GM21619 (cell line): ENCODE data around the gene NEIL3.
A peak's percentile ranks its signal among the peaks of the same experiment; 100 is the strongest.

Source experiments
- ATAC-seq: cut with Tn5 transposase; IDR thresholded peaks from one replicate; pipeline ENCODE4 v1.9.1; 2021; ENCODE audit not compliant: unreplicated experiment

NEIL3 gene

DNA sequence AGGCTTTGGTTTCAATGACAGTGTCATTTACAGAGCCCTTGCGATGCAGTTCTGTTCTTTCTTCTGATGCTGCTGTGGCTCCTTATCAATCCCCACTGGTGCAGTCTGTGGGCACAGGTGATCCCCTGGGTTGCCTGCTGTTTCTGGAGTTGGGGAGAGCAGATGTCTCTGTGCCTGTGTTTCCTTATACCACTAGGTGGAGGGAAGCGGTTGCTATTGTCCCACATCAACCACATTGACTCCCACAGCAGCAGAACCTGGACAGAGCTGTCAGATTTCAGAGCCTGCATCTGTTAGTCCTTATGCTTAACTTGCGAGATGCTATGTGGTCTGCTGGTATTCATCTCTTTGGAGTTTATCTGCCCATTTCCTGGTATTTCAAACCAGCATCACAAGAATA is 57.7 kb downstream of the NEIL3 start:
- no peak for ATAC-seq

DNA sequence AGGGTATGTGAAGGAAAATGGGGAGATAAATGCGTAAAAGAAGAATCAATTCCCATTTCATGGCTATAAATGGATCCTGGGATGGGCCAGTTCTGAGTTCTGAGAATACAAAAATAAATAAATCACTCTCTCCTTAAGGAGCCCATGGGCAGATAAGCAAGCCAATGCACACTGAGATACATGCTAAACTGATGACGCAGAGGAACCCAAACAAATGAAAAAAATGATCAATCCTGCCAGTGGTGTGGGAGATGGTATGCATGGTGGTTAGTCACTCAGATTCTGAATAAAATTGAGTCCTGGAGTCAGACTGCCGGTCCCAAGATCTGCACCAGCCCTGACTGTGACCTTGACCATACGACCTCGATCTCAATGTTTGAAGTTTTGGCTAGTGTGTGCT is 59.7 kb downstream of the NEIL3 start:
- no peak for ATAC-seq

DNA sequence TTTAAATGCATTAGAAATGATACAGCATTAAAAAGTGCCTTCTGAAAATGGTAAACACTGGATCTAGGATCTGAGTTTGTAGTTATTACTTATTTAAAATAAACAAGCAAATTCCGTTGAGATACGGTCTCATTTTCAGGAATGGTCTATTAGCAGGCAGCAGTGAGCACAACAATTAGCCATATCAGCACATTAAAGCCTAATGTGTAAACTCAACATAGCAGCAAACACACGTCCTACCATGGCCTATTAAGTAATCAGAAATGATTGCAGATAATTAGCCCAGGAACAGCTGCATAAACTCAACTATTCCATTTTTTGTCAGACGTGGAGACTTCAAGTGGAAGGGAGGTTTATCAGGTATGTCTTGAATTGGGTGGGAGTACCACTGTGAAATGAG is 61.8 kb downstream of the NEIL3 start:
- no peak for ATAC-seq

DNA sequence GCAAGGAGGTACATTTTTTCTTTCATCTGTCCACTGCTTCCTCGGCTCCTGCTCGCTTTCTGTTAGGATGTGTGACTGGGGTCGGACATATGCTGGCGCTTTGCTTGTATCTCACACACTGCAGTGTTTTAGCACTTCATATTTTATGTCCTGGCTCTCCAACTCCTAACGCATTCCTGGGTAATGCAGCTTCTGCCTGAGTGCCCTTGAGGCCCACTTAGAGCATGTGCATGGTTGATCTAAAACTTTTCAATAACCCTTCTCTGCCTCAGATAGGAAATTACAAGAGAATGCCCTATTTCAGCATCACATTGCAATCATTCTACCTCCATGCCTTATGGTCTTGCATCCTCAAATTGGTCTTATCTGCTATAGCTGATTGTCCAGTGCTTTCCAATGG is 65.3 kb downstream of the NEIL3 start:
- ATAC-seq, result no peak

DNA sequence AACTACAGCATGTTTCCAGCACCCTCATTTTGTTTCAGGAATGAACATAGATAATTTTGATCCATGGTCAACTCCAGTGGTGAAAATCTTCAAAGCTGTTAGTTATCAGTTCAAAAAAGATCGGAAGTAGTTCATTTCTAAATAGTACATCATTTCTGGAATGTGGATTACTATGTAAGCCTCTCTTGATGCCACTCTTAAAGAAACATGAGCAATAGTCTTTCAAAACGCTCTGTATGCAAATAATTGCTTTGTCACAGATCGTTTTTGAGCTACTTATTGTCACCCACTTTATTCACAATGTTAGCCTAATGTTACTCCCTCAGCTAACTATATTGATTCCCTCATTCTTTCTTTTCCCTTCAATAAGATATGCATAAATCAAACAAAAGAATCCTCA is 65.7 kb downstream of the NEIL3 start:
- no peak for ATAC-seq

DNA sequence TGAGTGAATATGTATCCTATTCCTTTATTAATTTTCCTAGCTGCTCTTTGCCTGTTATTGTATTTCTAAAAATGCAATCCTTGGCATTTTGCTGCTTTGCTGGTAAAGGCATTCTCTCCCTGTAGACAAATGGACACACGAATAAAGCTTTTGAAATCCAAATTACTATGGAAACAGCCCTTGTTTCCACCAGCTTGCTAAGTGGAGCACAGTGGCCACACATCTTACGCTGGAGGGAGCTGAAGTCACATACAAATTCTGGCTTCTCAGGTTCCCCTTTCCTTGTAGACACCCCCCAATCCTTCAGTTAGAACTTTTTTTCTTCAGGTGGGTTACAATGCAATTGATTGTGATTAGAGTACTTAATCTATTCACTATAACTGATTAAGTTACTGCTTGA is 66.3 kb downstream of the NEIL3 start:
- ATAC-seq, result no peak

DNA sequence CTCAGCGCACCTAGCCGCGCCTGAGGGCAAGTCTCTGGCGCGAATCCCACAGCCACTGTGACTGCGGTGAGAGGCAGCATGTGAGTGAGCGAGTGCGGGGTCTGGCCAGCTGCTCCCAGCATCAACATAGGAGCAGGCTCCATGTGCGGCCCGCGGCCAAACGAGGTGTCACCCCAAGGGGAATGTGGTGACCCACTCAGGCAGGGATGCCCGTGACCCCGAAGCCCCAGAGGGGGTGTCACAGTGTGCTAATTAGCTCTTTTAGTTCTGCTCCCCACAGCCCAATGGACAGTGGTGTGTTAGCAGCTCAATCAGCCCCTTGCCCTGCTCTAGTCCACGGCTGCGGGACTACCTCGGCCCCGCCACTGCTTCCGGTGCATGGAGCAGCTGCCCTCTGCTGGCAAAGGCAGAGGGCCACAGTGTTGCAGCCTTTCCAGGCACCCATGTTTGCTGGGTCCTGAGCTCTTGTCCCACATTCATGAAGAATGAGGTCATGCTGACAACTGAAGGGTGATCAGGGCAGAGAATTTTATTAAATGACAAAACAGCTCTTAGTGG is 71.1 kb downstream of the NEIL3 start:
- ATAC-seq, result no peak

DNA sequence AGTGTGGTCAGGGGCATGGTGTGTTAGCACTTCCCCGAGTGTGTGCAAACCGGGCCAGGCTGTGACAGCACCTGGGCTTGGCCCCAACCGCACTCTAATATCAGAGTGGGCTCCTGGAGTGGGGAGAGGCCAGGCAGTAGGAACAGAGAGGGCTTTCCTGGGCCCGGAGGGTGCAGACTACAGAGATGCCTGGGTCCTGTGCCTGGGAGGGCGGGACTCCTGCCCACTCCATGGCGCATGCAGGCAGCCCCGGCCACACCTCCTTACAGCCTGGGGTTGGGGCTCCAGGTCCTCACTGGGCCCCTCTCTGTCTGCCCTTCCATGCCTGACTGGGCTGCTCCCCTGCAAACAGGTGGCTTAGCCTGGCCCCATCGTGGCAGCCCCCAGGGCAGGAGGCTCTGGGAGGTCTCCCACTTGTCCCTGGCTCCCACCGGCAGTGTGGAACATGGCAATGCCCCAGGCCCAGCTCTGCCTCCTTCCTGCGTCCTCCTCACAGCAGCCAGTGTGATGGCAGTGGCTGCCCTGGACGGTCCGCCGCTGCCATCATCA is 72.2 kb downstream of the NEIL3 start:
- no peak for ATAC-seq

DNA sequence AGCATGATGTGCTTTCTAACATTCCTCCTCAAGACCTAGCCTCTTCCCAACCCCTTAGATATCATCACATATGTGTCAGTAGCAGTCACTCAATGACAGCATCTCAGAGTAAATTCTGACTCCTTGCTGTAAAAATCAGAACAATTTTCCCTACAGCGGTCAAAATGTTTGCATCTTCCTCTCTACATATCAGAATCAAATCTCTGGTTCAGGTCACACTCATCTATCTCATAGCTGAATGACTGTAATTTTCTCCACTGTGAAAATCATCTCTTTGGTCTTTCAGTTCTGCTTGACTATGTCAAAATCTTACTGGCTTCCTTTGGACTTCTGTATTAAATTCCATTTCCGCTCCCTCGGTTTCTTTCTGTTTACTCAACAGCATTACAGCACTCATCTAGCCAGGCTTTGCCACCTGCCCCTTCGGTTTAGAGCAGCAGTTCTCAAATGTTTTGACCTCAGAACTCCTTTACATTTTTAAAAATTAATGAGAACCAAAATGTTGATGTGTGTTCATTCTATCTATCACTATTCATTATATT is 75.3 kb downstream of the NEIL3 start:
- no peak for ATAC-seq

DNA sequence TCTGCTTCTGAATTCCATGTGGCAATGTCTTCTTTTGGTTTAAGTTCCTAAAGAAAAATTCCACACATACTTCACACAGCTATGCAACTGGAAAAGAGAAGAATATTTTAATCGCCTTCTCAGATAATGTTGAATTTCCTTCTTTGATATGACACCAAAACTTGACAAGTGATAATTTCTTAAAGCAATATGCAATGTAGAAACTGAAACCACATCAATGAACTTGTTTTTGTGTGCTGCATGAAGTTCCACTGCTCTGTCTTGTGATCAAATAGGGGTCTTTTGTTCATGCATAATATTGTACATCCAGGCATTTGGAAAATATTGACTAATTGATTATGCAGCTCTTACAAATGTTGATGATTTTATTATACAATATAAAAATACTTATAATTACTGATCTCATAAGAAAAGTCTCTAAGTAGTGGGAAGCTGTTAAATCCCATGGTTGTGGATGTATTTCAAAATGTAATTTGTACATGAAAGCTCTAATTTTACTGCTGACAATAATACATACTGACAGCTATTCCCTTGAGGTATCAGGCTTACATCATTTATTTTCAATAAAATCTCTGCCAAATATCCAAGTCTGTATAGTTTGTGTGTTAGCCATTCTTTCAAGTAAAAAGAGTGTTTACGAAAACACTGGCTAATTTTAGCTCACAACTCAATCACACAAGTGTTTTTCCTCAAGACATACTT is 76.1 kb downstream of the NEIL3 start:
- no peak for ATAC-seq

DNA sequence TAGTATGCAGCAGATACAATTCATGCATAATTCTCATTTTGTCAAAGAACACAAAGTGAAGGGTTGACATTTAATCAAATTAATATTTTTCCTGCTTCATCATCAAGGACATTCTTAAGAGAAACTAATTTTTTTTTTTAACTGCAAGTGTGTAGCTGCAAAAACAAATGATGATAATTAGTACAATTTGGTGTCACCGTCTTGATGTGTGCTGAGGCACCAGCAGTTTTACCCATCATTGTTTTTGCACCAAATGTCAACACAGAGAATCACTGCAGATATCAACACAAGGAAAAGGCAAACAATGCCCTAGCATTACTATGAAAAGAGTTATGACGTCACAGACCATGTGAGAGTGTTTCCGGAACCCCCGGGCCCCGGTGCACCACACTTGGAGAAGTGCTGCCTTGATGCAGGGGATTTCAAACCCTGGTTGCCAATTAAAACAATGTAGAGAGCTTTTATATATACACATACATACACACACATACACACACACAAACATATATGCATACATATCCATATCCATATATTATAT is 76.7 kb downstream of the NEIL3 start:
- ATAC-seq, result no peak

DNA sequence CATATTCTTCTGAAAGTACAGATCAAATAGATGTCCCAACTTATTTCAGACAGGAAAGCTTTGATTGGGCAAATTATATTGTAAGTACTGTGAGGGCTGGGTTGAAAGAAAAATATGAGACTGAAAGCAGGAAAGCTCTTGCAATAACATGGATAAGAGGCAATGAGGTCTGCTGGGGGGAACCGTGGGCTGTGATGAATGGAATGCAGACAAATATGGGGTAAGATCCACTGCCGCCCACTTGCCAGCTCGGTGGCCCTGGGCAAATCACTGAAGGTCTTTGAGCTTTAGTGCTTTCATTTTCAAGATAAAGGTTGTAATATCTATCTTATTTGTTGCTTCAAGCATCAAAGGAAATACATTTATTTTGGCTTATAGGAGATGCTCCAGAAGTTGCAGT is 81.6 kb downstream of the NEIL3 start:
- ATAC-seq, result no peak

DNA sequence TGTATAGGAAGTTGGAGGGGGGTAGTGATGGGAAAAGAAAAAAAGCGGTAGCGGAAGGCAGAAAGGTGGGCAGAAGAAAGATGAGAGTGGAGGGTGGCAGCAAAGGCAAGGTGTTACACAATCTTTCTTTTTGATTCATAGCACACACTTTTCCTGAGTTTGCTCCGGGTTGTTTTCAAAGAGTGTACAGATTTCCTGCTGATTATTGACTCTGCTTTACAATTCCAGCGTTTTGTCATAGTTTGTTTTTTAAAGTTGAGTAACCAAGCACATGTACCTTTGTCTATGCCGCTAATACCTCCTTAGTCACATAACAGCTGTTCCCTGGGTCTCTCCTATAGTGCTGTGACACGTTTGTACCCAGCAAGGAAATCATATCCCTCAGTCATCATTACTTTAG is 82.3 kb downstream of the NEIL3 start:
- ATAC-seq, result no peak

DNA sequence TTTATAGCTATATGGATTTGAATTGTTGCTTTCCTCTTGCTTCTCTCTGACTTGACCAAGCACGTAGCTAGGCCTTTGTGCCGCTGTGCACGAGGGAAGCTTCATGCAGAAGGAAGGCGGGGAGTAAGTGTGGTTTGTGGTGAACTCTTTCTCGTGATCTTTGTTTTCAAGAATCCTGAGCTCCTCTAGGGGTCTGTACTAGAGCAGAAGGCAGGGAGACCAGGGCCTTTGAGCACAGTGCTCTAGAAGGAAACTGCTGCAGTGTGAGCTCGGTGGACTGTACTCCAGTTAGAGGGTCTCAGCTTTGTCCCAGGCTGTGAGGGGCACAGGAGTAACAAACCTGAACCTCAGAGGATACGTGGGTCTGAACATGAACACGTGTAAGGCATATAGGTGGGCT is 83.6 kb downstream of the NEIL3 start:
- peak; percentile 59 for ATAC-seq

DNA sequence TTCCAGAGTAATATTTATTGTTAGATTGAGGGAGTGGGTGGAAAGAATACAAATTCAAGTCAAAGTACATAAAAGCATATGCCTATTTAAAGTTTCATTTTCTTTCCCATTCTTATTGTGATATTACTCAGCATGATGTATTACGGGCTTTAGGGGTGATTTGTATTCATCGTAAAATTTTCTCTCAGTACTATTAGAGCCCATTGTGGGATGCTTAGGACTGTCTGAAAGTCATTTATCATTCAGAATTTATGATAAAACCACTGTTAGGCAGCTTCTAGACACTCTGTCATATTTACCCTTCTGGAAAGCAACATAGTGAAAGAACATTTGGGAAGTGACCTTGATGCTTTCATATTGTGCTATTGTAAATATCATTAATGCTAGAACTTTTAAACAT is 86.7 kb downstream of the NEIL3 start:
- ATAC-seq, result no peak

DNA sequence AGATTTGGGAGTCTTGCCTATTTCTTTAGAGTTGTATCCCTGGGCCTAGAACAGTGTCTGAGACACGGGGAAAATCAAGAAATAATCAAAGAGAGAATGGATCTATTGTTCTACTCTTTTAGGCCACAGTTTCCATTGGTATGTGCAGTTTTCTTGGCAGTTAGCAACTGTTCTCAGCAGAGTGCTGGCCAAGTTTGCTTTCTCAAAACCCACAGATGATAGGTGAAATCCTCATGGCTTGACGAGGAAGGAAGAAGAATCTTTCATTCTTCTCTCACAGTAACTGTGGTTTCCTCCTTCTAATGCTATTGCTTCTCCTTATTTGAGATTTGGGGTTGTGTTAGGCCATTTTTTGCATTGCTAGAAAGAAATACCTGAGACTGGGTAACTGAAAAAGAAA is 90.4 kb downstream of the NEIL3 start:
- no peak for ATAC-seq

DNA sequence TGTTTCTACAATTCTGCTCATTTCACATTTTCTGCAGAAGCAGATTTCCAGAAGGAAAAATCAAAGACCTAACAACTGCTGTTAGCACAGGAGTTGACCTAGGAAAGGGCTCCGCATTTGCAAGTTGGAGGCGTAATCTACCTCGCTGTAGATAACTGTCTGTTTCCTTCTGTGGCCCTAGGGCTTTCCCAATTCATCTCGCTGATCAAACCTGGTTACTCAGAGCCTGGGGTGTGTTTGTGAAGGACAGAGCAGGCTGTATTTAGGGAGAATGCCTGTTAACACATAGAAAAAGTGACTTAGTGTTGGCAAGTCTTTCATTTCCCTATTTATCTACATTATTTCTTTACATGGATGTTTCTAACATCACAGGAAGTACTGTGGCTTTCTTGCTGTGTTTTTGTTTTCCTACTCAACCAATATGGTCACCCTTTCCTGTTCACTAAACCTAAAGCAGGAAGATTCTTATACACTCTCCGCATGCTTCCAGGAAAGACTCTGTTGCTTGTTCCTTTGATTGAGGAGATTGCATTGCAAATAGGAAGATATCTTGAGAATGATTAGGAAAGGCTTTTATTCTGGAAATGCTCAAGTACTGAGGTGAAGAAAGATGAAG is 92.1 kb downstream of the NEIL3 start:
- no peak for ATAC-seq

DNA sequence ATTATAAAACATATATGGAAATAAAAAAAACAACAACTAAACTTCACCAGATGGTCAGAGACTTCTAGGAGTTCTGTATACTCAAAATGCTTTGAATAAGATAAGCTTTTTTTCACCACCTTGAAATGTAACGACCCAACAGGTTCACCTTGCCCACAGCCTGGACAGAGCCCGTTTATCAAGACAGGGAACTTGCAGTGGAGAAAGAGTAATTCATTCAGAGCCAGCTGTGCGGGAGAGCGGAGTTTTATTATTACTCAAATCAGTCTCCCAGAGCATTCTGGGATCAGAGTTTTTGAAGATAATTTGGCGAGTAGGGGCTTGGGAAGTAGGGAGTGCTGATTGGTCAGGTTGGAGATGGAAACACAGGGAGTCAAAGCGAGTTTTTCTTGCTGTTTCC is 94.1 kb downstream of the NEIL3 start:
- ATAC-seq, result no peak

DNA sequence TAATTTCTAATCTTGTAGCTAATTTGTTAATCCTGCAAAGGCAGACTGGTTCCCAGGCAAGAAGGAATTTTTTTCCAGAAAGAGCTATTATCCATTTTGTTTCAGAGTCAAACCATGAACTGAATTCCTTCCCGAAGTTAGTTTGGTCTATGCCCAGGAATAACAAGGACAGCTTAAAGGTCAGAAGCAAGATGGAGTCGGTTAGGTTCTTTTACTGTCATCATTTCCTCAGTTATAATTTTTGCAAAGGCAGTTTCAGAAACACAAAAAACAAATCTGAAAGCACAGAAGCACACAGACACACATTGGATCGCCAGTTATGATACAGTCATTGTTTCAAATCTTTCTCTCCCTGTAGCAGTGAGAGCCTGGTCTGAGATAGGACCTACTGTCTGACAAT is 94.7 kb downstream of the NEIL3 start:
- no peak for ATAC-seq

DNA sequence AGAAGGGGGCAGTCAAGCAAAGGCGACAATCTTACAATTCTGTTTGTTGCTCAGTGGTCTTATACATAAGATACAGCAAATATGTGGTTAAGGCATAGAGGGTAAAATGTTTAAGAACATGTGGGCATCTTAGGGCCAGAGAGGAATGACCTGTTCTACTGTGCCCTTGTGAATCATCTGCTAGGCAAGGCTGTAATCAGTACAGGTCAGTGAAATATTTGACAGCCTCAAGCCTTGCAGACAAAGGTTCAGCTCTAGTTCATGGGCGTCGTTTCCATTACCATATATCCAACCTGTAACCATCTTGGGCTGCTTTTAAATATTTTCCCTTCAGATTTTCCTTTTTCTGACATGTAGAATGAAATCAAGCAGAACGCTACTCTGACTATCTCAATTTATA is 95.3 kb downstream of the NEIL3 start:
- no peak for ATAC-seq

DNA sequence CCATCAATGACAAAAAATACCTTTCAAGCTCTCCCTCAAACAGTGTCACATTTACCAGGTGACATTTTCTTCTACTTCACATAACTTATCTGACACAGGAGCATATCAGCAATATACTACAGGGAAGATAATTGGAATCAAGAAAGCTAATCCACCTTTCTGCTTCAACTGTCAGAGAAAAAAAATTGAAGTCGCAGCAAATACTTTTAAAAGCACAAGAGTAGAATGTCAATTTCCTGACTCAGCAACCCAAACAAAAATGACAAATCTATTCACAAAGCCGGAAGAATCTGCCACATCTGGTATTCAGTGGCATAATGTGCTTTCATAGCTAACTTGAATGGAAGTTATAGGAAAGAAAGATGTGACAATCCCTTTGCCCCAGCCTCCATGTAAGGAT is 95.8 kb downstream of the NEIL3 start:
- no peak for ATAC-seq

DNA sequence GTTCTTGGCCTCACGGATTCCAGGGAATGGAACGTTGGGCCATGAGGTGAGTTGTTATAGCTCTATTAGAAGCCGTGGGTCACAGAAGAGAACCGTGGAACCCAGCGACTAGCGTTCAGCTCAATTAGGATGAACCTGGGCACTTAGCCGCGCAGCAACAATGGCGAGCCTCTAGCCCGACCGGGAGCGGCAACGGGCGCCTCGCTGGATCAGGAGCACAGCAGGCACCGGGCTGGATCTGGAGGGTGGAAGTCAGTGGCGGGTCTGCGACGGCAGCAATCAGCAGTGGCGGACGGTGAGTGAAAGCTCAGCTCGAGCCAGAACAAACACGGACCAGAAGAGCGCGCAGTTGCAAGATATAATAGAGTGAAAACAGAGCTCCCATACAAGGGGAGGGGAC is 98.3 kb downstream of the NEIL3 start:
- no peak for ATAC-seq
